Smooth muscle cell (in vitro differentiated cells): ENCODE measurements around the gene GPR149. TPM values are rescaled to one million over a fixed set of nuclear protein-coding genes. Genes with fewer than 3 reads are reported as not detected.
"Not testable (repeated sequence)": the region's sequence is repeated elsewhere in the genome, so short reads cannot be mapped to it uniquely, and the experiment has no call there.

ENCODE experiments used
- DNase-seq: peaks from one replicate; lab custom pipeline; 2025; ENCODE audit not compliant: unreplicated experiment; lab: John Stamatoyannopoulos, UW
- H2AFZ ChIP-seq: fragments of 200-600 bp; sonication (generic); 2 replicates; pipeline ENCODE4 v1.6.0; 2016; ENCODE audit warnings: antibody characterized with exemption, low read depth, mild to moderate bottlenecking
- H3F3A ChIP-seq: fragments of 200-600 bp; sonication (generic); 2 replicates; pipeline ENCODE4 v1.6.0; 2017; ENCODE audit warnings: antibody characterized with exemption, low read depth
- H3K27ac ChIP-seq: fragments of 200-600 bp; sonication (generic); 2 replicates; pipeline ENCODE4 v1.5.1; 2016; ENCODE audit warnings: low read depth, mild to moderate bottlenecking
- H3K27me3 ChIP-seq: fragments of 200-600 bp; sonication (generic); 2 replicates; pipeline ENCODE4 v1.6.1; 2016; ENCODE audit warnings: low read depth, mild to moderate bottlenecking
- H3K36me3 ChIP-seq: fragments of 200-600 bp; sonication (generic); 2 replicates; pipeline ENCODE4 v1.5.1; 2016; ENCODE audit warnings: low read depth
- H3K4me1 ChIP-seq: fragments of 200-600 bp; sonication (generic); 2 replicates; pipeline ENCODE4 v1.5.1; 2016; ENCODE audit warnings: low read depth
- H3K4me2 ChIP-seq: fragments of 200-600 bp; sonication (generic); 2 replicates; pipeline ENCODE4 v1.6.0; 2016; ENCODE audit warnings: mild to moderate bottlenecking
- H3K4me3 ChIP-seq: fragments of 200-600 bp; sonication (generic); 2 replicates; pipeline ENCODE4 v1.5.1; 2016; ENCODE audit warnings: mild to moderate bottlenecking
- H3K79me2 ChIP-seq: fragments of 200-600 bp; sonication (generic); 2 replicates; pipeline ENCODE4 v1.6.0; 2016; ENCODE audit warnings: low read depth, mild to moderate bottlenecking
- H3K9ac ChIP-seq: fragments of 200-600 bp; sonication (generic); 2 replicates; pipeline ENCODE4 v1.6.0; 2016; ENCODE audit warnings: low read depth
- H3K9me3 ChIP-seq: fragments of 200-600 bp; sonication (generic); replicated peaks from 2 replicates; pipeline ENCODE4 v1.5.1; 2016; ENCODE audit warnings: low read depth
- H4K20me1 ChIP-seq: fragments of 200-600 bp; sonication (generic); 2 replicates; pipeline ENCODE4 v1.6.0; 2016; ENCODE audit warnings: low read depth
- CTCF ChIP-seq: fragments of 200-600 bp; sonication (generic); IDR thresholded peaks from 2 replicates; pipeline ENCODE4 v1.5.1; 2017; ENCODE audit warnings: borderline replicate concordance, mild to moderate bottlenecking, antibody characterized with exemption; ENCODE audit not compliant: insufficient read depth, poor library complexity, severe bottlenecking
- WGBS: methylation state at CpG from one replicate; pipeline ENCODE4 v1.1.7; 2016; ENCODE audit warnings: low lambda C conversion rate; 5-methylcytosine and 5-hydroxymethylcytosine counted together
- polyA plus RNA-seq: library from polyadenylated mRNA; unstranded; fragments of >200 nt; fragmentation: Nextera tagmentation; extraction: Ambion mirVana; gene quantifications from 2 replicates; pipeline ENCODE4 v1.2.1, GENCODE V29; 2016
- total RNA-seq: library from RNA; depleted of rRNA; stranded (reverse); fragments of >200 nt; gene quantifications from 2 replicates; pipeline ENCODE4 v1.2.3, GENCODE V29; 2014

GPR149 gene
- total and polyA plus RNA-seq, 2 experiments from 2014 or later, result not detected

GRCh38 chr3:154464440-154465190 is 34.6 kb upstream of the GPR149 start:
- Histone ChIP-seq H3K4me3 (no peak overlapping the region), H3K4me1 (no peaks in the 10 kb centered on the region), H3K9ac (no peak overlapping the region), H3K79me2 (no peaks in the 10 kb centered on the region), H3K27ac (no peak overlapping the region), H2AFZ (no peak overlapping the region), H3K4me2 (no peak overlapping the region), H3K36me3 (no peaks in the 10 kb centered on the region), H3F3A (no peaks in the 10 kb centered on the region), H4K20me1 (no peaks in the 10 kb centered on the region), H3K27me3 (no peaks in the 10 kb centered on the region), H3K9me3 (no peaks in the 10 kb centered on the region)
- DNase-seq, result no peak
- TF ChIP-seq CTCF, result no peak

GRCh38 chr3:154458560-154458959 is 28.6 kb upstream of the GPR149 start:
- Histone ChIP-seq H3F3A (no peaks in the 10 kb centered on the region), H3K9me3 (no peaks in the 10 kb centered on the region), H3K4me1 (no peaks in the 10 kb centered on the region), H3K9ac (no peak overlapping the region), H3K79me2 (no peaks in the 10 kb centered on the region), H3K4me3 (no peak overlapping the region), H4K20me1 (no peaks in the 10 kb centered on the region), H2AFZ (no peak overlapping the region), H3K27me3 (no peaks in the 10 kb centered on the region), H3K4me2 (no peak overlapping the region), H3K27ac (no peak overlapping the region), H3K36me3 (no peaks in the 10 kb centered on the region)
- WGBS, result 88% methylated on average over 2 of the region's 2 CpGs
- no peak for DNase-seq
- TF ChIP-seq CTCF, result no peak

- not testable (repeated sequence) for H3K4me2 ChIP-seq, H3K27me3 ChIP-seq, H2AFZ ChIP-seq, H3K36me3 ChIP-seq, H3F3A ChIP-seq, H3K4me3 ChIP-seq, H4K20me1 ChIP-seq, H3K27ac ChIP-seq, H3K9me3 ChIP-seq, H3K79me2 ChIP-seq, H3K9ac ChIP-seq, H3K4me1 ChIP-seq, DNase-seq
- 88% methylated on average over 12 of the region's 12 CpGs for WGBS
Measured at GRCh38 chr3:154439081-154439480, 9.1 kb upstream of the GPR149 start.

GRCh38 chr3:154431043-154431442 is 1.1 kb upstream of the GPR149 start:
- Histone ChIP-seq H3K4me3 (no peak overlapping the region), H3F3A (no peaks in the 10 kb centered on the region), H3K4me2 (no peak overlapping the region), H3K27ac (no peak overlapping the region), H3K9ac (no peak overlapping the region), H3K27me3 (peaks cover 57% of the 10 kb centered on the region), H2AFZ (no peak overlapping the region), H4K20me1 (no peaks in the 10 kb centered on the region), H3K4me1 (peaks cover 4% of the 10 kb centered on the region), H3K36me3 (no peaks in the 10 kb centered on the region), H3K9me3 (no peaks in the 10 kb centered on the region), H3K79me2 (no peaks in the 10 kb centered on the region)
- WGBS, result 80% methylated on average over 2 of the region's 2 CpGs
- no peak for DNase-seq
- no peak for TF ChIP-seq CTCF
